Endothelial cell of umbilical vein (primary cell): ENCODE data around the gene CECR2. TPM values are rescaled to one million over a fixed set of nuclear protein-coding genes. Genes with fewer than 3 reads are reported as not detected.

Source experiments
- BruUV-seq: library from RNA; stranded (reverse); fragments of 400-500 nt; replicated peaks from 2 replicates; lab custom pipeline; 2021; lab: Mats Ljungman, UMichigan
- CTCF ChIA-PET: fragments of 300-600, 350-600 bp; sonication (Branson Sonifier 250); formaldehyde crosslinking; loops from one replicate; lab custom pipeline; 2021; ENCODE audit warnings: antibody characterized with exemption, inconsistent platforms; lab: Charles Lee
- POLR2A ChIA-PET: fragments of 300-600, 350-600 bp; sonication (Branson Sonifier 250); formaldehyde crosslinking; loops from one replicate; lab custom pipeline; 2021; ENCODE audit warnings: antibody characterized with exemption, inconsistent platforms; lab: Charles Lee
- DNase-seq: peaks from one replicate; pipeline ENCODE4 v3.0.0-alpha.2; 2011; ENCODE audit warnings: low read depth, low spot score
- FAIRE-seq: peaks from 2 replicates; lab custom pipeline; 2011; peaks lifted over from hg19 to GRCh38; lab: Jason Lieb, UNC
- H2AFZ ChIP-seq: 2 replicates; pipeline ENCODE4 v1.6.0; 2012; ENCODE audit warnings: low read depth, low read length, control low read depth, inconsistent platforms
- H3K27ac ChIP-seq: 2 replicates; pipeline ENCODE4 v1.5.1; 2011; ENCODE audit warnings: low read depth, mild to moderate bottlenecking, control low read depth, low read length, moderate library complexity; ENCODE audit not compliant: insufficient read depth
- H3K27me3 ChIP-seq, 2 experiments: 2 replicates each; pipeline versions ENCODE4 v1.6.0 to v1.6.1; 2011; ENCODE audit warnings: low read length in 2 of 2, mixed read lengths in 1 of 2; ENCODE audit not compliant: control insufficient read depth in 2 of 2, insufficient read depth in 2 of 2
- H3K36me3 ChIP-seq, 2 experiments: 2 replicates in 1 of 2; 3 replicates in 1 of 2; pipeline ENCODE4 v1.5.1; 2011; ENCODE audit warnings: low read length in 2 of 2, mild to moderate bottlenecking in 1 of 2, moderate library complexity in 1 of 2; ENCODE audit not compliant: control insufficient read depth in 2 of 2, insufficient read depth in 2 of 2; ENCODE audit errors: extremely low read depth in 1 of 2
- H3K4me1 ChIP-seq: 3 replicates; pipeline ENCODE4 v1.5.1; 2011; ENCODE audit warnings: mild to moderate bottlenecking, low read length; ENCODE audit not compliant: control insufficient read depth, insufficient read depth; ENCODE audit errors: extremely low read depth
- H3K4me2 ChIP-seq: 2 replicates; pipeline ENCODE4 v1.6.1; 2011; ENCODE audit warnings: low read length, control low read depth, mixed read lengths; ENCODE audit not compliant: insufficient read depth
- H3K4me3 ChIP-seq, 3 experiments: fragments of 200-600 bp in 1 of 3; sonication (generic), shearing (Covaris generic) in 1 of 3; replicated peaks in 1 of 3; 2 replicates each; pipeline ENCODE4 v1.5.1; 2011 to 2016; ENCODE audit warnings: control low read depth in 3 of 3, low read length in 3 of 3, mild to moderate bottlenecking in 2 of 3, inconsistent platforms in 1 of 3, low read depth in 1 of 3, moderate library complexity in 1 of 3; ENCODE audit not compliant: insufficient read depth in 1 of 3
- H3K79me2 ChIP-seq: 2 replicates; pipeline ENCODE4 v1.6.0; 2012; ENCODE audit warnings: low read length, inconsistent platforms; ENCODE audit not compliant: control insufficient read depth, insufficient read depth
- H3K9ac ChIP-seq: replicated peaks from 2 replicates; pipeline ENCODE3; 2011; ENCODE audit warnings: low read length, control low read depth; ENCODE audit not compliant: insufficient read depth; ENCODE audit errors: extremely low read depth
- H3K9me1 ChIP-seq: replicated peaks from 3 replicates; pipeline ENCODE4 v1.6.0; 2011; ENCODE audit warnings: mild to moderate bottlenecking, low read length; ENCODE audit not compliant: control insufficient read depth, insufficient read depth; ENCODE audit errors: extremely low read depth
- H3K9me3 ChIP-seq: replicated peaks from 2 replicates; pipeline ENCODE4 v1.5.1; 2012; ENCODE audit warnings: low read length, inconsistent platforms; ENCODE audit not compliant: control insufficient read depth, insufficient read depth
- H4K20me1 ChIP-seq: replicated peaks from 2 replicates; pipeline ENCODE3; 2011; ENCODE audit warnings: mild to moderate bottlenecking, low read length; ENCODE audit not compliant: control insufficient read depth, insufficient read depth; ENCODE audit errors: extremely low read depth
- EZH2 ChIP-seq: IDR thresholded peaks from 2 replicates; pipeline ENCODE4 v1.6.1; 2012; ENCODE audit warnings: borderline replicate concordance, low read depth, mild to moderate bottlenecking, moderate library complexity, low read length, inconsistent platforms; ENCODE audit not compliant: severe bottlenecking
- FOS ChIP-seq: IDR thresholded peaks from 2 replicates; pipeline ENCODE4 v1.6.1; 2011; ENCODE audit warnings: mild to moderate bottlenecking, low read length, moderate library complexity, borderline replicate concordance; ENCODE audit not compliant: insufficient read depth
- GATA2 ChIP-seq: IDR thresholded peaks from 2 replicates; pipeline ENCODE4 v1.7.0; 2011; ENCODE audit warnings: low read depth, mild to moderate bottlenecking, moderate library complexity, mixed read lengths, low read length; ENCODE audit not compliant: insufficient read length, insufficient read depth
- JUN ChIP-seq: IDR thresholded peaks from 2 replicates; pipeline ENCODE4 v1.6.1; 2011; ENCODE audit warnings: borderline replicate concordance, low read depth; ENCODE audit not compliant: insufficient read length, insufficient read depth
- MYC ChIP-seq: IDR thresholded peaks from one replicate; pipeline ENCODE4 v1.6.1; 2011; ENCODE audit warnings: mild to moderate bottlenecking, low read depth, low read length
- POLR2A ChIP-seq: IDR thresholded peaks from 2 replicates; pipeline ENCODE4 v1.6.1; 2012; ENCODE audit warnings: low read depth, mild to moderate bottlenecking, control low read depth, low read length
- POLR2AphosphoS5 ChIP-seq: IDR thresholded peaks from 2 replicates; pipeline ENCODE4 v1.6.1; 2012; ENCODE audit warnings: low read depth, mild to moderate bottlenecking, control low read depth, low read length, moderate library complexity; ENCODE audit not compliant: insufficient read depth
- dilution Hi-C: fragments of 300-500 bp; cut with MboI; formaldehyde crosslinking; loops from one replicate; pipeline ENCODE4 v1.15.0; 2019; ENCODE audit warnings: low sequenced_read_pairs; ENCODE audit not compliant: extremely low pct_ligation_motif_present
- intact Hi-C: fragments of 100-400 bp; cut with micrococcal nuclease; formaldehyde crosslinking; loops from one replicate; pipeline ENCODE4 v1.10.0; 2022
- polyA plus RNA-seq, 4 experiments: library from polyadenylated mRNA; depleted of rRNA in 3 of 4; stranded (reverse) in 3 of 4; unstranded in 1 of 4; fragments of >200 nt; gene quantifications; 2 replicates each; pipeline versions ENCODE4 v1.2.1 to v1.2.3, GENCODE V29; 2011 to 2012; ENCODE audit warnings: missing spikeins in 1 of 4
- total RNA-seq: library from RNA; stranded (reverse); gene quantifications from 2 replicates; pipeline ENCODE4 v1.2.3, GENCODE V29; 2021
- TF ChIP-seq, protein P1 (sequence below), 2 donors: IDR thresholded peaks; 1 replicate in 1 of 2; 2 replicates in 1 of 2; pipeline ENCODE4 v1.5.1; 2011; ENCODE audit warnings: low read length in 2 of 2, mild to moderate bottlenecking in 2 of 2, moderate library complexity in 2 of 2, control low read depth in 1 of 2, inconsistent platforms in 1 of 2, low read depth in 1 of 2; ENCODE audit not compliant: insufficient read depth in 1 of 2; ENCODE audit errors: extremely low read depth in 1 of 2
- TF ChIP-seq, protein P2 (sequence below): IDR thresholded peaks from 2 replicates; pipeline ENCODE4 v1.6.1; 2011; ENCODE audit not compliant: insufficient read depth, insufficient read length

The CECR2 gene
- total and polyA plus RNA-seq, 2 donors (not counting 3 experiments of a cell fraction or from before 2014, with no cell fraction given): 0.01 TPM; not detected in 1

- Histone ChIP-seq H3K4me3 (no peak overlapping the region), H3K9me3 (no peaks in the 10 kb centered on the region), H3K4me2 (no peak overlapping the region), H3K4me1 (no peaks in the 10 kb centered on the region), H3K27ac (no peak overlapping the region), H3K9me1 (no peaks in the 10 kb centered on the region), H3K9ac (no peak overlapping the region), H2AFZ (no peak overlapping the region), H3K79me2 (no peaks in the 10 kb centered on the region), H3K36me3 (no peaks in the 10 kb centered on the region), H3K27me3 (peaks cover 0 to 13% of the 10 kb centered on the region in 2 experiments), H4K20me1 (no peaks in the 10 kb centered on the region)
- intact Hi-C loops (no loop called here), dilution Hi-C loops (no loop called here)
- ChIA-PET CTCF (interaction anchor here (0.7 kb wide), 1 partner anchor 56 kb away, joined by 3 read pairs; no protein-coding TSS in a partner anchor), POLR2A (no interaction called here)
- TF ChIP-seq EZH2: no peak
- no peak for TF ChIP-seq JUN
- no peak for TF ChIP-seq GATA2
- no peak for TF ChIP-seq POLR2A
- TF ChIP-seq, protein P1, sequence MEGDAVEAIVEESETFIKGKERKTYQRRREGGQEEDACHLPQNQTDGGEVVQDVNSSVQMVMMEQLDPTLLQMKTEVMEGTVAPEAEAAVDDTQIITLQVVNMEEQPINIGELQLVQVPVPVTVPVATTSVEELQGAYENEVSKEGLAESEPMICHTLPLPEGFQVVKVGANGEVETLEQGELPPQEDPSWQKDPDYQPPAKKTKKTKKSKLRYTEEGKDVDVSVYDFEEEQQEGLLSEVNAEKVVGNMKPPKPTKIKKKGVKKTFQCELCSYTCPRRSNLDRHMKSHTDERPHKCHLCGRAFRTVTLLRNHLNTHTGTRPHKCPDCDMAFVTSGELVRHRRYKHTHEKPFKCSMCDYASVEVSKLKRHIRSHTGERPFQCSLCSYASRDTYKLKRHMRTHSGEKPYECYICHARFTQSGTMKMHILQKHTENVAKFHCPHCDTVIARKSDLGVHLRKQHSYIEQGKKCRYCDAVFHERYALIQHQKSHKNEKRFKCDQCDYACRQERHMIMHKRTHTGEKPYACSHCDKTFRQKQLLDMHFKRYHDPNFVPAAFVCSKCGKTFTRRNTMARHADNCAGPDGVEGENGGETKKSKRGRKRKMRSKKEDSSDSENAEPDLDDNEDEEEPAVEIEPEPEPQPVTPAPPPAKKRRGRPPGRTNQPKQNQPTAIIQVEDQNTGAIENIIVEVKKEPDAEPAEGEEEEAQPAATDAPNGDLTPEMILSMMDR (IDR thresholded peaks at IDR 0.05; ENCODE audit: extremely low read depth in 1 of 2, insufficient read depth in 1 of 2, low read depth in 1 of 2, low read length in 2 of 2): no peak
- TF ChIP-seq FOS: no peak
- TF ChIP-seq POLR2AphosphoS5: no peak
- TF ChIP-seq MYC: no peak
- TF ChIP-seq, protein P2, sequence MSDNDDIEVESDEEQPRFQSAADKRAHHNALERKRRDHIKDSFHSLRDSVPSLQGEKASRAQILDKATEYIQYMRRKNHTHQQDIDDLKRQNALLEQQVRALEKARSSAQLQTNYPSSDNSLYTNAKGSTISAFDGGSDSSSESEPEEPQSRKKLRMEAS: no peak
- FAIRE-seq (no peak), DNase-seq (no peak)
- no TSS peak for BruUV-seq
Observed at GRCh38 chr22:17481424-17481823, 112.2 kb downstream of the CECR2 start.
